Pancreas (tissue), 10 donors: Measurements from ENCODE around the gene DLX2. TPM values are rescaled to one million over a fixed set of nuclear protein-coding genes. Genes with fewer than 3 reads are reported as not detected.

Source experiments
- ATAC-seq, 4 donors: fragments of 200-7000 bp; cut with Tn5 transposase; one replicate each; pipeline versions ENCODE4 v1.8.0 to v1.9.1; 2020; ENCODE audit warnings: mild to moderate bottlenecking in 4 of 4, moderate library complexity in 4 of 4
- DNase-seq, 6 donors: peaks; one replicate each; pipeline ENCODE4 v3.0.0-alpha.2; 2020
- FAIRE-seq: peaks from 2 replicates; lab custom pipeline; 2012; peaks lifted over from hg19 to GRCh38; lab: Jason Lieb, UNC
- H3K27ac ChIP-seq, 4 donors: fragments of 200-600 bp; sonication (generic); 1 replicate in 3 of 4; 2 replicates in 1 of 4; pipeline versions ENCODE4 v1.5.0 to v1.8.0; 2020
- H3K27me3 ChIP-seq, 4 donors: fragments of 200-600 bp; one replicate each; pipeline ENCODE4 v1.8.0; 2021
- H3K36me3 ChIP-seq, 3 donors: fragments of 200-600 bp; sonication (generic) in 1 of 3; one replicate each; pipeline versions ENCODE4 v1.5.0 to v1.8.0; 2020 to 2021
- H3K4me1 ChIP-seq, 3 donors: fragments of 200-600 bp; one replicate each; pipeline ENCODE4 v1.8.0; 2021
- H3K4me3 ChIP-seq, 4 donors: fragments of 200-600 bp; sonication (generic) in 2 of 4; one replicate each; pipeline versions ENCODE4 v1.5.0 to v1.8.0; 2020 to 2021
- H3K9me3 ChIP-seq, 4 donors: fragments of 200-600 bp; one replicate each; pipeline ENCODE4 v1.8.0; 2021
- WGBS, 2 donors: extraction: QIAGEN DNeasy Blood & Tissue Kit; methylation state at CpG; one replicate each; pipeline ENCODE4 v1.1.7; 2013; 5-methylcytosine and 5-hydroxymethylcytosine counted together
- intact Hi-C, 3 donors: fragments of 100-400 bp; cut with DNase I; formaldehyde crosslinking; loops; one replicate each; pipeline versions ENCODE4 v1.11.1 to v1.14.2; 2022
- polyA plus RNA-seq, 2 donors: library from polyadenylated mRNA; stranded (reverse); fragments of 200-250 nt; gene quantifications; one replicate each; pipeline ENCODE4 v1.2.3, GENCODE V29; 2013
- total RNA-seq, 6 donors: library from RNA; stranded (reverse); fragmentation: NEBNext Ultra II Directional in 4 of 6; extraction: Animal tissue kit (Norgen Biotek cat#: 25700) in 4 of 6; gene quantifications; one replicate each; pipeline versions ENCODE4 v1.2.1 to v1.2.4, GENCODE V29; 2021 to 2023
- TF ChIP-seq, protein P1 (sequence below), 4 donors: fragments of 200-600 bp; sonication (generic) in 3 of 4; IDR thresholded peaks; one replicate each; pipeline versions ENCODE4 v1.5.0 to v1.8.0; 2021; ENCODE audit warnings: antibody characterized with exemption in 4 of 4
- donor health status: healthy with polysubstance abuse.
- donor health status: DM: no; HTN: no; CAD: no; lungs with moderate emphysema.
- donor health status: DM: no; HTN: no; CAD: no.
- donor health status: control.
- donor health status: control.
- donor health status: Bipolar disorder and iron deficiency.
- donor health status: DM: yes; HTN: yes; CAD: no.
- donor health status: DM: no; HTN: no; CAD: no.
- donor health status: DM: no; HTN: no; CAD: no.
- donor health status: DM: yes; HTN: yes; CAD: no.

The DLX2 gene
- total and polyA plus RNA-seq, 8 donors: not detected

- FAIRE-seq (no peak), DNase-seq (peak in 5 of 6 donors; percentile 51 to 80 (median 61)), ATAC-seq (peak; percentile 71 to 87 (median 82))
- Histone ChIP-seq H3K27me3 (peaks cover 3 to 92% (median 36%) of the 10 kb centered on the region in 4 donors), H3K4me1 (peaks cover 0 to 24% (median 4%) of the 10 kb centered on the region in 3 donors), H3K27ac (no peak overlapping the region), H3K9me3 (no peaks in the 10 kb centered on the region), H3K4me3 (peak overlapping the region in 3 of 4 donors; percentile 7 to 51 (median 11)), H3K36me3 (no peaks in the 10 kb centered on the region)
- 2 to 4% methylated on average over 61 to 76 of the region's 76 CpGs for WGBS, 2 donors
- TF ChIP-seq, protein P1, sequence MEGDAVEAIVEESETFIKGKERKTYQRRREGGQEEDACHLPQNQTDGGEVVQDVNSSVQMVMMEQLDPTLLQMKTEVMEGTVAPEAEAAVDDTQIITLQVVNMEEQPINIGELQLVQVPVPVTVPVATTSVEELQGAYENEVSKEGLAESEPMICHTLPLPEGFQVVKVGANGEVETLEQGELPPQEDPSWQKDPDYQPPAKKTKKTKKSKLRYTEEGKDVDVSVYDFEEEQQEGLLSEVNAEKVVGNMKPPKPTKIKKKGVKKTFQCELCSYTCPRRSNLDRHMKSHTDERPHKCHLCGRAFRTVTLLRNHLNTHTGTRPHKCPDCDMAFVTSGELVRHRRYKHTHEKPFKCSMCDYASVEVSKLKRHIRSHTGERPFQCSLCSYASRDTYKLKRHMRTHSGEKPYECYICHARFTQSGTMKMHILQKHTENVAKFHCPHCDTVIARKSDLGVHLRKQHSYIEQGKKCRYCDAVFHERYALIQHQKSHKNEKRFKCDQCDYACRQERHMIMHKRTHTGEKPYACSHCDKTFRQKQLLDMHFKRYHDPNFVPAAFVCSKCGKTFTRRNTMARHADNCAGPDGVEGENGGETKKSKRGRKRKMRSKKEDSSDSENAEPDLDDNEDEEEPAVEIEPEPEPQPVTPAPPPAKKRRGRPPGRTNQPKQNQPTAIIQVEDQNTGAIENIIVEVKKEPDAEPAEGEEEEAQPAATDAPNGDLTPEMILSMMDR (IDR thresholded peaks at IDR 0.05): no peak
- intact Hi-C loops: no loop called here
These were observed 17.8 kb downstream of the DLX2 start for GRCh38 chr2:172084645-172085459.

DNA sequence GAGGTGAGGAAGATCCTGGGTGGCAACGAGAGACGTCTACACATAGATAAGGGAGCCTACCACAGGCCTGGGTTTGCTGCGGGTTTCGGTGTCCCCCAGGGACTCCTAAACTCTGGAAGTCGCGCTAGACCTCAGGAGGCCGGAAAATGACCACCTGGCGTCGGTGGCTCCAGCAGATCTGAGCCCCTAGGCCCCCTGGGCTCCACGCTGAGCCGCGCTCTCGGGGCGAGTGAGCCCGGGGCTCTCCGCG is 18.4 kb downstream of the DLX2 start:
- H3K27me3 ChIP-seq: peaks cover 3 to 92% (median 30%) of the 10 kb centered on the region in 4 donors
- no peak for ATAC-seq
- H3K36me3 ChIP-seq: no peaks in the 10 kb centered on the region
- no peak for FAIRE-seq
- H3K4me3 ChIP-seq: peak overlapping the region in 1 of 4 donors; percentile 51
- no peak overlapping the region for H3K27ac ChIP-seq
- intact Hi-C loops: no loop called here
- peak in 1 of 6 donors; percentile 56 for DNase-seq
- TF ChIP-seq, protein P1 (IDR thresholded peaks at IDR 0.05): no peak
- peaks cover 0 to 24% (median 4%) of the 10 kb centered on the region in 3 donors for H3K4me1 ChIP-seq
- WGBS, 2 donors: 10 to 11% methylated on average over 9 to 17 of the region's 17 CpGs
- no peaks in the 10 kb centered on the region for H3K9me3 ChIP-seq

DNA sequence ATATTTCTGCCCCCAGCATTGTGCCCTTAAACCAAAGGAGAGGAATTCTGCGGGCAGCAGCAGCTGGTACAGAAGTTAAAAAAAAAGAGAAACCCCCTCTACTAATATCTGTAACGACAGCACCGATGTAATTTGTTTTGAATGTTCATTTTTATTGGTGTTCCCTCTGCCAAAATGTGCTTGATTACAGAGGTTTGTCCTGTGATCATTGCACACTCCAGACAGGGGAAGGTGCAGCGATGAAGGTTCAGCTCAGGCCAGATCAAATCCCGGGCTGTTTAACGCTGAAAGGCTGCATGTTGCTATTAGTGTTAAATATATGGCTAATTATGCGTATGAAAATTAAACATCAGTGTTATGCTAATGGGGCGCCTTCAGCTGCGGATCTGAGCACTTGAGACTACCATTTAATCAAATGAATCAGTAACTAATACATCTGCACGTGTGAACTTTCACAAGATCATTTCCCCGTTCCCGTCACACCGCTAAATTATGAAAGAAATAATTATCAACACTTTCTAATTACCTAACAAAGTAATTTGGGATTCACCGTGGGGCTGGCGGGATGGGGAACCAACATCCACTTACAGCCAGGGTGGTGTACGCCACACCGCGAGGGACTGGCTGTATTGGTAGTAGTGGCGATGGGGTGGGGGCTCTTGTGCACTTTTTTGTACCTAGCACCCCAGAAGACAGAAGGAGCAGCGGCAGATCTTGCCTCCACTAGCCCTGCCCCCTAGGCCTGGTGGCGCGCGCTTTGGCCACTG is 18.9 kb downstream of the DLX2 start:
- Histone ChIP-seq H3K27me3 (peaks cover 0 to 93% (median 27%) of the 10 kb centered on the region in 4 donors), H3K27ac (no peak overlapping the region), H3K36me3 (no peaks in the 10 kb centered on the region), H3K9me3 (no peaks in the 10 kb centered on the region), H3K4me1 (peaks cover 0 to 24% (median 4%) of the 10 kb centered on the region in 3 donors), H3K4me3 (no peak overlapping the region)
- TF ChIP-seq, protein P1 (IDR thresholded peaks at IDR 0.05): no peak
- 16 to 17% methylated on average over 23 of the region's 23 CpGs for WGBS, 2 donors
- intact Hi-C loops: no loop called here
- no peak for FAIRE-seq
- no peak for ATAC-seq
- no peak for DNase-seq

DNA sequence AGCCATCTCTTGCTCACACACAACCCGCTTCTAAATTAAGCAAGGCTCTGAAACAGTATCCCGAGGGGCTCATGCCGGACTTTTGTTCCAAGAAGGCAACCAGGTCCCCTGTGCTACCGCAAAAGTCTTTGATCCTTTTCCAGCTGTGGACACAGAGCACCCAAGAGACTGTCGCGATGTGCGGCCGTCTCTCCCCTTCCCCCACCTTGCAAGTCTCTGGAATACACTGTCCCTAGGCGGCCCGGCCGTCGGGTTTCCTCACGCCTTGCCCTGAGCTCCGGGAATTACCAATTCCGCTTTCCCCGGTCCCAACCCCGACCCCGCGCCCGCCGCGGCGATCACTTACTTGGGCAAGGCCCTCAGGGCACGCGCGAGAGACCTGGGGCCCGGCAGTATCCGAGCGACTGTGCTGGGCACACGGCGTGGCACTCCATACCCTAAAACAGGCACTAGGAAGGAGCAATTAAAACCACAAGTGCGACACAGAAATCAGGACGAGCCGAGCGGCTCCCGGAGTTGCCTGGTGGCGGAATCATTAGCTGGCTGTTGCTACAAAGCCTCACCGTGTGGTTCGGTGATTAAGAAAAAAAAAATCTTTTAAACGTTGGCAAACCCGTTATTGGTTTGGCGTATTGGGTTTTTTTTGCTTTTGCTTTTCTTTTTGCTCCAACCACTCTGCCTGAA is 19.6 kb downstream of the DLX2 start:
- intact Hi-C loops: no loop called here
- DNase-seq (peak in 2 of 6 donors; percentile 58 to 66), FAIRE-seq (no peak), ATAC-seq (no peak)
- H3K27me3 ChIP-seq: peaks cover 0 to 89% (median 27%) of the 10 kb centered on the region in 4 donors
- H3K36me3 ChIP-seq: no peaks in the 10 kb centered on the region
- H3K27ac ChIP-seq: no peak overlapping the region
- 15 to 18% methylated on average over 42 of the region's 42 CpGs for WGBS, 2 donors
- TF ChIP-seq, protein P1 (IDR thresholded peaks at IDR 0.05): no peak
- no peaks in the 10 kb centered on the region for H3K9me3 ChIP-seq
- peaks cover 0 to 24% (median 4%) of the 10 kb centered on the region in 3 donors for H3K4me1 ChIP-seq
- H3K4me3 ChIP-seq: no peak overlapping the region
